ENCODE measurements around the gene TMEM42. TPM values are rescaled to one million over a fixed set of nuclear protein-coding genes. Genes with fewer than 3 reads are reported as not detected.
A peak's percentile ranks its signal among the peaks of the same experiment; 100 is the strongest.
"Not testable (repeated sequence)": the region's sequence is repeated elsewhere in the genome, so short reads cannot be mapped to it uniquely, and the experiment has no call there.

Gene TMEM42
- total RNA-seq, 8 experiments from 2014 or later, result 12.0 to 29.1 (median 19.8) TPM

DNA sequence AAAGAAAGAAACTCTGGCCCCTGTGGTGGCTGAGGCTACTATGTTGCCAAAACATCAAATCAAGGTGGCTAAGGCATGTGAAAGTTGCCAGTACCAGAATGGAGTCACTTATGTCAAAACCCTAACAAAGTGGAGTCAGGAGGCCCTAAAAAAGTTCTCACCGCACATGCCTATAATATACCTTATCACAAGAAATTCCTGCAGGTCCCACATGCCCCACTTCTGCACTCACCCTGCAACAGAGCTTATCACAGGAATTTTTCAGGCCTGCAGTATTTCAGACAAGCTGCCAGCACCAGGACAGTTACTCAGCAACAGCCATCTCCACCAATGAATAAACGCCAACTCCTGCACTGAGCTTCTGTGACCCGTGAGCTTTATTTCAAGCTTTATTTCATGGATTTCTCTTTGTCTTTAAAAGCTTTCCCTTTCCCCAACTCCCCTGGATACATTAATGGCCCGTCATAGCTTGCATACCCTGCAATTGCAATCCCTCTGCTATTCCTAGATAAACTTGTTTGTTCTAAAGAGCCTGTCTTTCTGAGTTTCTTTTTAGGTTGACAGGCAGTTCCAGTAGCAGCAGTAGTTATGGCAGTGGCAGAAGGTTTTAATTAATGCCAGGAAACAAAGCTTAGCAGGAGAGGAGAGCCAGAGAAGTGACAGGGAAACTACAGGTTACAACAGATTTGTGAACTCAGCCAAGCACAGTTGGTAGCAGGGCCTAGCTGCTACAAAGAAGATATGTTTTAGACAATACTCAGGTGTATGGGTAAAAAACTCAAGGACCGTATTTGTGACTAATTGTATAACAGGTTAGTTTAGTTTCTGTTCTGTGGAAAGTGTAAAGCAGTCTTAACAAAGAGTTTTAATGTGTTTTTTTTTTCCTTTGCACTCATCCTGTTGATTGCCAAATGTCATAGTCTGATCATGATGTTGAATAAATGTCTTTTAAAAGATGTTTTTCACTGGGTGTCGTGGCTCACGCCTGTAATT lies 15.9 kb upstream of the TMEM42 start:
- in situ Hi-C loops (cut with MboI; ENCODE audit: low pct_unique_long_range_greater_than_20kb in 2 of 9, low sequenced_read_pairs in 9 of 9, unreplicated experiment in 9 of 9), result no loop called here
- peak in 6 of 8 experiments; percentile 33 to 98 (median 64) for ATAC-seq (replicated peaks in 6 of 8)
- peaks cover 0 to 5% of the 10 kb centered on the region in 2 donors for H3K4me1 ChIP-seq (replicated peaks in 1 of 2)
- no peak overlapping the region for H3K27ac ChIP-seq
- WGBS, 10 experiments, result 49 to 100% (median 85%) methylated on average over 2 to 7 of the region's 7 CpGs
- H3K4me3 ChIP-seq, result no peak overlapping the region

DNA sequence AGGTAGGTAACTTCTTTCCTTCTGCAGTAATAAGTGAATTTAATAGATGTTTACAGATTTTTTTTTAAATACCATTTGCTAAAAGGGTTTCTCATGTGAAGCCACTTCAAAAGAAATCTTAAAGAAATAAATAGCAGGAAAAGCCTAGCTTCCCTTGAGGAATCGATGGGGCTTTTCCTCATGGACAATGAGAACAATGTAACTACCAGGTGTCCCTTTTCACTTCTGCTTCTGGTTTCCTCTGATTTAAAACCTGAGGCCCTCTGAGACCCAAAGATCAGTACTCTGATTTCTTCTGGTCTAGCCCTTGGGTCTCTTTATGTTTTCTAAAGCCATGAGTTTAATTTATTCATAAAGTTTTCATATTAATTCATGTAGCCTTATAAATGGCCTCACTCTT lies 13.1 kb upstream of the TMEM42 start:
- ATAC-seq (replicated peaks in 6 of 8), result no peak
- Histone ChIP-seq H3K4me3 (no peak overlapping the region), H3K27ac (no peak overlapping the region), H3K4me1 (replicated peaks in 1 of 2) (peaks cover 0 to 5% of the 10 kb centered on the region in 2 donors)
- in situ Hi-C loops (cut with MboI; ENCODE audit: low pct_unique_long_range_greater_than_20kb in 2 of 9, low sequenced_read_pairs in 9 of 9, unreplicated experiment in 9 of 9), result no loop called here
- 57 to 100% (median 89%) methylated on average over 1 of the region's 1 CpG; no CpG with 5 or more reads in 2 of the 10 experiments for WGBS, 10 experiments

DNA sequence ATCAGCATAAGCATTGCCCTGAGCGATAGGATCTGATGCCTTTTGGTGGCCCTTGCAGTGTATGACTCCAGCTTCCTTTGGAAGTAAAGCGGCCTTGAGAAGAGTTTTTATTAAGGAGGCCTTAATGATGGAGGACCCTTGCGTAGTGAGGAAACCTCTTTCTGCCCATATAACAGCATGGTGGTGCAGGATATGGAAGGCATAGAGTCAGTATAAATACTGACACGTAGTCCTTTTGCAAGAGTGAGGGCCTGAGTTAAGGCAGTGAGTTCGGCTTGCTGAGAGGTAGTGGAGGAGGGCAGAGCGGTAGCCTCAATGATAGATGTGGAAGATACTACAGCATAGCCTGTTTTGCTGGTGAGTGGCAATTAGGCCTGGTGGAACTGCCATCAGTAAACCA lies 5.0 kb upstream of the TMEM42 start:
- H3K4me1 ChIP-seq (replicated peaks in 1 of 2); H3K27ac ChIP-seq; in situ Hi-C loops (cut with MboI; ENCODE audit: low pct_unique_long_range_greater_than_20kb in 2 of 9, low sequenced_read_pairs in 9 of 9, unreplicated experiment in 9 of 9); H3K4me3 ChIP-seq; ATAC-seq (replicated peaks in 6 of 8): not testable (repeated sequence)
- WGBS, 10 experiments, result 86 to 100% (median 92%) methylated on average over 2 to 5 of the region's 6 CpGs; no CpG with 5 or more reads in 3 of the 10 experiments

DNA sequence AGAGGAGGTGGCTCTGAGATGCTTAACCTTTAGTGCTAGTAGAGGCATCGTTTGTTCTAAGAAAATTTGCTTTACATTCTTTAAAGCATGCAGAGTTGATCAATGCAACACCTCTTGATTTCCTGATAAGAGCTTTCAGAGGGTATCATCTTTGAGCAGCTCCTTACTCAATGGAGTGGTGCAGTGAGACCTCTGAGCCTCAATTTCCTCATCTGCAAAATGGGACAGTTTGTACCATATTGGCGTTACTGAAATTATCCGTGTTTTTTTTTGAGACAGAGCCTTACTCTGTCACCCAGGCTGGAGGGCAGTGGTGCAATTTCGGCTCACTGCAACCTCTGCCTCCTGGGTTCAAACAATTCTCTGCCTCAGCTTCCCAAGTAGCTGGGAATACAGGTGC lies 1.6 kb upstream of the TMEM42 start:
- ATAC-seq (replicated peaks in 6 of 8), result no peak
- 93 to 100% (median 100%) methylated on average over 2 to 3 of the region's 4 CpGs; no CpG with 5 or more reads in 4 of the 10 experiments for WGBS, 10 experiments
- in situ Hi-C loops (cut with MboI; ENCODE audit: low pct_unique_long_range_greater_than_20kb in 2 of 9, low sequenced_read_pairs in 9 of 9, unreplicated experiment in 9 of 9), result no loop called here

DNA sequence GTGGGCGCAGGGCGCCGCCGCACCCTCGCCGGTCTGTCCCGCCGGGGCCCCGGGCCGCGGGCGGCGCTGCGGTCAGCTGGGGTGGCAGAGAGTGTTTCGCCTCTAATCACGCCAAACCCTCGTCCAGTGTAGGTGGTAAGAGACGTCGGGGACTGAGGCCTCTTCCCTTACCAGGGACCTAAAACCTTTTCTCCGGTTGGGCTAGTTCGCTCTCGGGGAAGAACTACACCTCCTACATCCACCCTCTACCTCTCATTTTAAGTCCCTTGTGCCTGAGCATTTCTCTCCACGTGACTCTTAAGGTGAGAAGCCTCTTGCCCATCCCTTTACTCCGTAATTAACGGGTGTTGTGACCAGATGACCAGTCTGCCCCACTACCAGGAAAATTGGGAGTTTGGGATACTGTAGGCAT lies 520 bp downstream of the TMEM42 start:
- ATAC-seq (replicated peaks in 6 of 8), result peak; percentile 23 to 45 (median 36)
- WGBS, 10 experiments, result 10 to 25% methylated on average over 2 to 3 of the region's 25 CpGs; no CpG with 5 or more reads in 8 of the 10 experiments
- Histone ChIP-seq H3K27ac (peak overlapping the region; percentile 88 to 91), H3K4me3 (peak overlapping the region; percentile 44 to 96 (median 60)), H3K4me1 (replicated peaks in 1 of 2) (peaks cover 9% of the 10 kb centered on the region in 2 donors)
- in situ Hi-C loops (cut with MboI; ENCODE audit: low pct_unique_long_range_greater_than_20kb in 2 of 9, low sequenced_read_pairs in 9 of 9, unreplicated experiment in 9 of 9), result no loop called here

More for the DNA sequence above, 1.6 kb upstream of the TMEM42 start:
- no peak overlapping the region for H3K27ac ChIP-seq
- no peak overlapping the region for H3K4me3 ChIP-seq
- H3K4me1 ChIP-seq (replicated peaks in 1 of 2), result peaks cover 9% of the 10 kb centered on the region in 2 donors

DNA sequence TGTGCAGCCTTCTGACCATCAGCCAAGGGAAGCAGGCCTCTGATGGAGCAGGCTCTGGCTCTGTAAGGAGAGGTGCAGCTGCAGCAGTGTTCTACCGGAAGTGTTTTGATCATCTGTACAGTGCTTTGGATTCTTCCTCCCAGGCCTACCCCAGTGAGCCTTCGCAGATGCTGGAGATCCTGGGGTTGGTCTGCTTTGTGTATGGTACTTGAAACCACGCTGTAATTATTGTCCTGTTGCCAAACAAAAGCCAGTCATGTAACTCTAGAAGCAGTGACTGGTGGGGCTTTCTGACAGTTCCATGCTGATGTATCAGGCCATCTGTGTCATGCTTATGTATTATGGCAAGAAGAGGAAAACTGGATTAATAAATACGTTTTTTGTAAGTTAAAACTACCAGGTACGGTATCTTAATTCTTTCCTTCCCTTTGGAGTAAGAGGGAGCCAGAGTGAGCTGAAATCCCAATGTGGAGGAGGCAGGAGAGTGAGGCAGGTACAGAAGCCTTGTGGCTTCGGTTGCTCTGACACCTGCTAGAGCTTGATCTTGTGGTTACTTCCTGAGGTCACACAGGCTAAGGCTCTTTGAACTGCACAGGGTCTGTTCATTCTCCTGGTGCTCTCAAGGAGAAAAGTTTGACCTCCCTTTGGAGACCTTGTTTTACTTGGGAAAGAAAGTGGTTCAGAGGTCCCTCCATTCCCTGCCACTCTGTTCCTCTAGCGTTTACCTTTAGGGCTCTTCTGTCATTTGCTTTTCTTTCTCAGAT lies 3.7 kb downstream of the TMEM42 start:
- WGBS, 10 experiments, result 77 to 100% (median 91%) methylated on average over 2 to 5 of the region's 7 CpGs
- Histone ChIP-seq H3K4me3 (no peak overlapping the region), H3K4me1 (replicated peaks in 1 of 2) (peaks cover 9% of the 10 kb centered on the region in 2 donors), H3K27ac (no peak overlapping the region)
- no peak for ATAC-seq (replicated peaks in 6 of 8)
- in situ Hi-C loops (cut with MboI; ENCODE audit: low pct_unique_long_range_greater_than_20kb in 2 of 9, low sequenced_read_pairs in 9 of 9, unreplicated experiment in 9 of 9), result no loop called here

DNA sequence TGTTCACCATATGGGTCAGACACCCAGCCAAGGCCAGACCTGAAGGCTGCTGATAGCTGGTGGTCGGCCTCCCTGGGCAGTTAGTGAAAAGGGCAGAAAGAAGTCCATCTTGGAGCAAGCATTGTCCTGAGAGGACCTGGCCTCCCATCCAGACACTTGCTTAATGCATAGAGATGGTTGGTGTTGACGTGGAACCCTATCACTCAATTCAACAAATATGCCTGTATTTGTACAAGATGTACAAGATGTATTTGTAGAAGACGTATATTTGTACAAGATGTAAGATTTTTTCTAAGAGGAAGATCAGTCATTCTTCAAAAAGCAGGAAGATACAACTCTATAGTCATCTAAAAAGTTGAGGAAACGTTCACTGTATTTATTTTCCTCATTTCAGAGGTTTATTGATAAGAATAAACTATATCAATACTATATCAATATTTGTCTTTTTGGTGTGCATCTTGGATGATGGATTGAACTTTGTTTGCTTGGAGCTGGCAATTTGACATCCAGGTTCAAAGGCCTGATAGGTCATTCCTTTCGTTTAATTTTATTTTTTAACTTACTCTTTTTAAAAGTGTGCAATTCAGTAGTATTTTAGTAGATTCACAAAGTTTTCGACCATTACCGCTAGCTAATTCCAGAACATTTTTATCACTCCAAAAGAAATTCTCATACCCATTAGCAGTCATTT lies 5.9 kb downstream of the TMEM42 start:
- ATAC-seq (replicated peaks in 6 of 8), result no peak
- peaks cover 4 to 5% of the 10 kb centered on the region in 2 donors for H3K4me1 ChIP-seq (replicated peaks in 1 of 2)
- in situ Hi-C loops (cut with MboI; ENCODE audit: low pct_unique_long_range_greater_than_20kb in 2 of 9, low sequenced_read_pairs in 9 of 9, unreplicated experiment in 9 of 9), result no loop called here
- no peak overlapping the region for H3K27ac ChIP-seq
- WGBS, 10 experiments, result 78 to 98% (median 94%) methylated on average over 2 to 7 of the region's 7 CpGs
- H3K4me3 ChIP-seq, result no peak overlapping the region

DNA sequence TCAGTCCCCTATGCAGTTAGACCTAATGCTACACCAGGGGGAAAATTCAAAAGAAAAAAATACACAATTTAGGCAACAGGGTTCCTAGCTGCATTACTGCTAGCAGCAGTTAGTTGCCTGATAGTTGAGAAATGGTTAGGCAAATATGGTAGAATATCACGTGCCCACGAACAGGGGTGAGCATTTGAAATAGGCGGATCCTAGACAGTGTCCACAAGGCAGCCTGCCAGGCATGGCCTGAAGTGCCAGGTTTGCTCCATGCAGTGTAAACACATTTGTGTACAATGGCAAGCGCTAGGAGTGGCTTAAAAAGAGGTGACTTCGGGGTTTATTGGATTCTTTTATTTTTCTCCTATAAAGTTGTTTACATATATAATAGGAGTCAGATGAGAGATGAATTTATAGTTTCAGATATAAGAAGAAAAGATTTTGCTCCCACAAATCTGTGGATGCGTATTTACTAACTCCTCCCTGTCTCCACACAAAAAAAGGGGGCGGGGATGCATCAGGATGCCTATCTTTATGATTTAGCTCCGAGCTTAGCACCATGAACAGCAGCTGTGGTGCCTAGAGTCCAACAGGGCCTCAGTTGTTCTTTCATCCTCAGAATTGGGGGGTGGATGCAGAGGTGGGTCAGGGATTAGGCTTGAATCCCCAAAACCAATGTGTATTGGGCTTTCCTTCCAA lies 8.8 kb downstream of the TMEM42 start:
- H3K4me3 ChIP-seq, result no peak overlapping the region
- whole genome bisulfite sequencing, 10 experiments, result 40 to 90% (median 75%) methylated on average over 1 to 6 of the region's 8 CpGs; no CpG with 5 or more reads in 2 of the 10 experiments
- in situ Hi-C loops (cut with MboI; ENCODE audit: low pct_unique_long_range_greater_than_20kb in 2 of 9, low sequenced_read_pairs in 9 of 9, unreplicated experiment in 9 of 9), result no loop called here
- no peak overlapping the region for H3K27ac ChIP-seq
- no peaks in the 10 kb centered on the region for H3K4me1 ChIP-seq (replicated peaks in 1 of 2)
- ATAC-seq (replicated peaks in 6 of 8), result peak in 1 of 8 experiments; percentile 92

DNA sequence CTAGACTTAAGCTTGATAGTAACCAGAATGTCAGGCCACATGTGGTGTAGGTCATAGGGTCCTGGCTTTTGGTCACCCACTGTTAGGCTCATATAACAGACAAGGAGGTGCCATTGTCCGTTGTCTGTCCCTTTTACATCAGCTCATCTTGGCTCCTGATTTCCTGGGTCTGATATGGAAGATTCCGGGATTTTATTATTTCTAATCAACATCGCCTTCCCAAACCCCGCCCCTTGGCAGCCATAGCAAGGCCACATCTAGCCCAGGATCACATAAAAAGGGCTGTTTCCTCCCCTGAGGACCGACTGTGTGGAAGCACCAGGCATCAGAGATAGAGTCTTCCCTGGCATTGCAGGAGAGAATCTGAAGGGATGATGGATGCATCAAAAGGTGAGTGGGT lies 12.6 kb downstream of the TMEM42 start, which contains the start of gene TGM4:
Gene TGM4, plus strand, starts transcription at position 301 of the 400 bp plus-strand sequence. Its CDS starts 71 bp downstream, at position 372.
- 30 to 90% (median 83%) methylated on average over 2 to 5 of the region's 5 CpGs; no CpG with 5 or more reads in 5 of the 10 experiments for WGBS, 10 experiments
- in situ Hi-C loops (cut with MboI; ENCODE audit: low pct_unique_long_range_greater_than_20kb in 2 of 9, low sequenced_read_pairs in 9 of 9, unreplicated experiment in 9 of 9), result no loop called here
- Histone ChIP-seq H3K4me1 (replicated peaks in 1 of 2) (no peaks in the 10 kb centered on the region), H3K4me3 (no peak within 1 kb of the TSS), H3K27ac (no peak within 1 kb of the TSS)
- ATAC-seq (replicated peaks in 6 of 8), result no peak

DNA sequence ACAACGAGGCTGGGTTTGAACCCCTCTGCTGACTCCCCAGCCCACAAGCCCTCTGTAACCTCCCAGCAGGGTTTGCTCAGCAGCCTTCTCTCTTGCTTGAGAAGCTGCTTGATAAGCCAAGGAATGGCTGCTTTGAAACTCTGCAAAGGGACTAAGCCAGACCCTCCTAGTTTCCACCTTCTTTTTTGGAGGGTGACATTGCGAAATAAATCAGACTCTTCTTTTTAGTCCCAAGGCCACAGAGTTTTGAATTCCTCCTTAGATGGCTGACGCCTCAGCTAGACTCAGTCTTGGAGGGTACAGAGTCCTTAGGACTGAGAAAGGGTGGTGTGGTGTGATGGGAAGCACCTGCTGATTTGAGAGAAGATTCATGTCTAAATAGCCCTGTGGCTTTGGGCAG lies 13.9 kb downstream of the TMEM42 start:
- 57 to 100% (median 72%) methylated on average over 1 of the region's 3 CpGs; no CpG with 5 or more reads in 6 of the 10 experiments for WGBS, 10 experiments
- Histone ChIP-seq H3K4me3 (no peak overlapping the region), H3K4me1 (replicated peaks in 1 of 2) (no peaks in the 10 kb centered on the region), H3K27ac (no peak overlapping the region)
- ATAC-seq (replicated peaks in 6 of 8), result no peak
- in situ Hi-C loops (cut with MboI; ENCODE audit: low pct_unique_long_range_greater_than_20kb in 2 of 9, low sequenced_read_pairs in 9 of 9, unreplicated experiment in 9 of 9), result no loop called here

DNA sequence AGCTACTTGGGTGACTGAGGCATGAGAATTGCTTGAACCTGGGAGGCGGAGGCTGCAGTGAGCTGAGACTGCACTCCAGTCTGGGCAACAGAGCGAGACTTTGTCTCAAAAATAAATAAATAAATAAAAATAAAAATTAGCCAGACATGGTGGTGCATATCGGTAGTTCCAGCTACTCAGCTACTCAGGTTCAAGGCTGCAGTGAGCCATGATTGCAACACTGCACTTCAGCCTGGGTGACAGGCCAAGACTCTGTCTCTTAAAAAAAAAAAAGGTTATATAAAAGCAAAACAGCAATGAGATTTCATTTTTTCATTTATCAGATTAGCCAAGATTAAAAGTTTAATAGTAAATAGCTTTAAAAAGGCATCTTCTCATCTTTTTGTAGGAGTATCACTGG lies 15.6 kb downstream of the TMEM42 start:
- Histone ChIP-seq H3K4me3 (no peak overlapping the region), H3K27ac (no peak overlapping the region), H3K4me1 (replicated peaks in 1 of 2) (no peaks in the 10 kb centered on the region)
- in situ Hi-C loops (cut with MboI; ENCODE audit: low pct_unique_long_range_greater_than_20kb in 2 of 9, low sequenced_read_pairs in 9 of 9, unreplicated experiment in 9 of 9), result no loop called here
- WGBS, 10 experiments, result 79 to 100% (median 91%) methylated on average over 1 to 3 of the region's 3 CpGs; no CpG with 5 or more reads in 1 of the 10 experiments
- no peak for ATAC-seq (replicated peaks in 6 of 8)

DNA sequence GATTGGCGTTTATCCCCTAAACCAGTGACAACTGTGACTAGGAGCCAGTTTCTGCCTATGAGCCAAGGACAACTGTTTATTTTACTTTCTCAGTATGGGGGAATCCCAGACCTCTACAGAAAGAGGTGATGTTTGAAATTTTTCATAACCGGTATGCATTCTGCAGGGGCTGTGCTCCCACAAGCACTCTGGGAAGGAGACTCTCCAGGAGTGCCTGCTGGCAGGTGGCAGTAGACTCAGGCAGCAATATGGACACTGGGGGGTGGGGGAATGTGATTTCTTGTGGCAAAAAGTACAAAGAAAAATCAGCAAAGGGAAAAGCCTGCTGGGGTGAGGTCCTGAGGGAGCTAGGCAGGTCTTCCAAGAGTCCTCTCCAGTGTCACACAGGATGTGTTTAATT lies 18.6 kb downstream of the TMEM42 start:
- Histone ChIP-seq H3K4me1 (replicated peaks in 1 of 2) (no peaks in the 10 kb centered on the region), H3K4me3 (no peak overlapping the region), H3K27ac (no peak overlapping the region)
- ATAC-seq (replicated peaks in 6 of 8), result no peak
- in situ Hi-C loops (cut with MboI; ENCODE audit: low pct_unique_long_range_greater_than_20kb in 2 of 9, low sequenced_read_pairs in 9 of 9, unreplicated experiment in 9 of 9), result no loop called here
- 33 to 100% (median 77%) methylated on average over 1 to 2 of the region's 2 CpGs; no CpG with 5 or more reads in 2 of the 10 experiments for WGBS, 10 experiments
